ENCODE data around the gene DDHD1.

DDHD1 gene

GRCh38 chr14:53174918-53175317 is 21.8 kb upstream of the DDHD1 start:
- DNase-seq (ENCODE audit: low read depth): no peak
- TF ChIP-seq CTCF (IDR thresholded peaks at IDR 0.05; ENCODE audit: insufficient read depth, low read depth, low read length, missing control alignments): no peak
- H3K4me3 ChIP-seq (ENCODE audit: low read depth, low read length): no peak overlapping the region

GRCh38 chr14:53168786-53169185 is 15.7 kb upstream of the DDHD1 start:
- H3K4me3 ChIP-seq (ENCODE audit: low read depth, low read length): no peak overlapping the region
- DNase-seq (ENCODE audit: low read depth): no peak
- no peak for TF ChIP-seq CTCF (IDR thresholded peaks at IDR 0.05; ENCODE audit: insufficient read depth, low read depth, low read length, missing control alignments)

GRCh38 chr14:53167602-53168328 is 14.6 kb upstream of the DDHD1 start:
- TF ChIP-seq CTCF (IDR thresholded peaks at IDR 0.05; ENCODE audit: insufficient read depth, low read depth, low read length, missing control alignments): no peak
- DNase-seq (ENCODE audit: low read depth): no peak
- H3K4me3 ChIP-seq (ENCODE audit: low read depth, low read length): no peak overlapping the region

- DNase-seq (ENCODE audit: low read depth): no peak
- no peak for TF ChIP-seq CTCF (IDR thresholded peaks at IDR 0.05; ENCODE audit: insufficient read depth, low read depth, low read length, missing control alignments)
- H3K4me3 ChIP-seq (ENCODE audit: low read depth, low read length): no peak overlapping the region
Measured at GRCh38 chr14:53161758-53162435, 8.8 kb upstream of the DDHD1 start.

- DNase-seq (ENCODE audit: low read depth): no peak
- TF ChIP-seq CTCF (IDR thresholded peaks at IDR 0.05; ENCODE audit: insufficient read depth, low read depth, low read length, missing control alignments): no peak
- H3K4me3 ChIP-seq (ENCODE audit: low read depth, low read length): no peak overlapping the region
Measured at GRCh38 chr14:53156238-53156637, 3.1 kb upstream of the DDHD1 start.

- H3K4me3 ChIP-seq (ENCODE audit: low read depth, low read length): peak overlapping the region; percentile 46
- no peak for DNase-seq (ENCODE audit: low read depth)
- TF ChIP-seq CTCF (IDR thresholded peaks at IDR 0.05; ENCODE audit: insufficient read depth, low read depth, low read length, missing control alignments): no peak
Measured at GRCh38 chr14:53153702-53154112, 584 bp upstream of the DDHD1 start.
